ENCODE results near the gene C16orf92.

The C16orf92 gene

DNA sequence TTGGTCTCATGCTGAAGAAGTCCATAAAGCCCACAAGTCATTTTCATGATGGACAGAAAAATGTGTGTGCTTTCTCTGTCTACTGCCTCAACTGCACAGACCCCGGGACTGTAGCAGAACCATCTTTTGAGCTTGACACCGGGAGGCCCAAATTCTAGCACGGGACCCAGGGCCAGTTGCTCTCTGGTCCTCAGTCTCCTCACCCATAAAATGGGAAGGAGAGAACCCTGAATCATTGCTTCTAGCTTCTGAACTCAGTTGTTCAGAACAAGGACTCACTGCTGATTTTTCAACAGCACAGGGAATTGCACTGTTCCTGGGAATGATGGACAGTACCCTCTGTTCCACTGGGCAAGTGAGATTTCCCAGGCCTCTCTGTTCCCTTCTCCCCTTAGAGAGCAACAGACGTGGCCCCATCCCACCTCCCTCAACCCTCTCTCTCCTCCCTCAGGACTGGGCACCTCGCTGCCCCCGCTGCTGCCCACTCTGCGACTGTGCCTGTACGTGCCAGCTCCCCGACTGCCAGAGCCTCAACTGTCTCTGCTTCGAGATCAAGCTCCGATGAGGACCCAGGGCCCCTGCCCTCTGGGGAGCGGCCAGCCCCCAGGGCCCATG lies 40.4 kb downstream of the C16orf92 start:
- no peak for DNase-seq

- DNase-seq = peak; percentile 83
Measured at GRCh38 chr16:30063893-30064728, 41.1 kb downstream of the C16orf92 start.

DNA sequence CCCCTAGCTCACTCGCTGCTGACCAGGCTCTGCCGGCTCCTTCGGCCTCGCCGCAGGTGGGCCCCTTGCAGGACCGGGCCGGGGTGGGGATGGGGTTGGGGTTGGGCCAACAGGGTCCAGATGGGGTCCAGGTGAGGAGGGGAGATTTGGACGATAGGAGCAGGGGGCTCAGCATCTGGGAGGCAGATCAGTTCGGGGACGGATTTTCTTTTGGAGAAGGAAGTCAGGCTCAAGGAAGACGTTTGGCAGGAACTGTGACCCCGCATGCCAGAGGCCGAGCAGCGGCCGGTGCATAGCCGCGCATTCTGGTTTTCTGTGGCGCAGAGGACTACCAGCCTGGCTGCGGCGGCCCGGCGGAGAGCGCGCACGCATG lies 41.7 kb downstream of the C16orf92 start:
- no peak for DNase-seq

- DNase-seq = peak; percentile 98
Measured at GRCh38 chr16:30065102-30065942, 42.3 kb downstream of the C16orf92 start, which contains the start of gene ALDOA. Gene ALDOA, plus strand, starts transcription at chr16:30065760. Its CDS starts 1,138 bp downstream, at chr16:30066898.

- DNase-seq = peak; percentile 80
Measured at GRCh38 chr16:30065943-30066760, 43.2 kb downstream of the C16orf92 start.

DNA sequence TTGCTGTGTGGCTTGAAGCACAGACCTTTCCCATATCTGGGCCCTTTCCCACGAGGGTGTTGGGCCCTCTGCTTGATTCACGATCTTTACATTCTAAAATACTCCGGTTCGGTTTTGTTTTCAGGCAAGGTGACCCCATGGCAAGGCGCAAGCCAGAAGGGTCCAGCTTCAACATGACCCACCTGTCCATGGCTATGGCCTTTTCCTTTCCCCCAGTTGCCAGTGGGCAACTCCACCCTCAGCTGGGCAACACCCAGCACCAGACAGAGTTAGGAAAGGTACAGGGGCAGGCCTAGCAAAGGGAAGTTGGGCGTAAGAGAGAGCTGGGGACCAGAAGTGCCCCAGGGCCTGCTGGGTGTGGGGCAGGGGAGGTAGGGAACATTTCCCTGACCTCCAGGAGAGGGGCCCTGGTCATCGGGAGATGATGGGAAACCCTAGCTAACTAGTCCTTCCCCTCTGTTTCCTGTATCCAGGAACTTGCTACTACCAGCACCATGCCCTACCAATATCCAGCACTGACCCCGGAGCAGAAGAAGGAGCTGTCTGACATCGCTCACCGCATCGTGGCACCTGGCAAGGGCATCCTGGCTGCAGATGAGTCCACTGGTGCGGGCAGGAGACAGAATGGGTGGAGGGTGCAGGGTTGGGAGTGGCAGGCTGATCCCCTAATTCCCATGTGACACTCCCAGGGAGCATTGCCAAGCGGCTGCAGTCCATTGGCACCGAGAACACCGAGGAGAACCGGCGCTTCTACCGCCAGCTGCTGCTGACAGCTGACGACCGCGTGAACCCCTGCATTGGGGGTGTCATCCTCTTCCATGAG lies 44.0 kb downstream of the C16orf92 start:
- no peak for DNase-seq

DNA sequence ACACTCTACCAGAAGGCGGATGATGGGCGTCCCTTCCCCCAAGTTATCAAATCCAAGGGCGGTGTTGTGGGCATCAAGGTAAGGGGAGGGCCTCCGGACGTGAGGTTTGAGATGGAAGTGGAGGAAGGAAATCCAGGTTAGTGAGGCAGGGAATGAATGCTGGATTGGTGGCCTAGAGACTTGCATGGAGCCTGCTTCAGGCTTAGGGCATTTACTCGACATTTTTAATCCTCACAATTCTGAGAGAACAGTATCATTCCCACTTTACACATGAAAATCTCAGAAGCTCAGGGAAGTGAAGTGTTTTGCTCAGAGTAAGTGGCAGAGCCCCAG lies 44.6 kb downstream of the C16orf92 start:
- DNase-seq = no peak

DNA sequence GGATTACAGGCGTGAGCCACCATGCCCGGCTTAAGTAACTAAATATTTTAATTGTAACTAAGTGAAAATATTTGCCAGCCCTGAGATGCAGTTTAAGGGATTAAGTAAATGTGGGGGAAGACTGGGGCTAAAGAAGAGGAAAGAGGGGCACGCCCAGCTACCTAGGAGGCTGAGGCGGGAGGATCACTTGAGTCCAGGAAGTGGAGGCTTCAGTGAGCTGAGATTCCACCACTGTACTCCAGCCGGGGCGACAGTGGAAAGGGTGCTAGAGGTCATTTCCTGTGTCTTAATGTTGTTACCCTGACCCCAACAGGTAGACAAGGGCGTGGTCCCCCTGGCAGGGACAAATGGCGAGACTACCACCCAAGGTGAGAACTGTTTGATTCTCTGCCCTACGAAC lies 45.3 kb downstream of the C16orf92 start:
- no peak for DNase-seq

DNA sequence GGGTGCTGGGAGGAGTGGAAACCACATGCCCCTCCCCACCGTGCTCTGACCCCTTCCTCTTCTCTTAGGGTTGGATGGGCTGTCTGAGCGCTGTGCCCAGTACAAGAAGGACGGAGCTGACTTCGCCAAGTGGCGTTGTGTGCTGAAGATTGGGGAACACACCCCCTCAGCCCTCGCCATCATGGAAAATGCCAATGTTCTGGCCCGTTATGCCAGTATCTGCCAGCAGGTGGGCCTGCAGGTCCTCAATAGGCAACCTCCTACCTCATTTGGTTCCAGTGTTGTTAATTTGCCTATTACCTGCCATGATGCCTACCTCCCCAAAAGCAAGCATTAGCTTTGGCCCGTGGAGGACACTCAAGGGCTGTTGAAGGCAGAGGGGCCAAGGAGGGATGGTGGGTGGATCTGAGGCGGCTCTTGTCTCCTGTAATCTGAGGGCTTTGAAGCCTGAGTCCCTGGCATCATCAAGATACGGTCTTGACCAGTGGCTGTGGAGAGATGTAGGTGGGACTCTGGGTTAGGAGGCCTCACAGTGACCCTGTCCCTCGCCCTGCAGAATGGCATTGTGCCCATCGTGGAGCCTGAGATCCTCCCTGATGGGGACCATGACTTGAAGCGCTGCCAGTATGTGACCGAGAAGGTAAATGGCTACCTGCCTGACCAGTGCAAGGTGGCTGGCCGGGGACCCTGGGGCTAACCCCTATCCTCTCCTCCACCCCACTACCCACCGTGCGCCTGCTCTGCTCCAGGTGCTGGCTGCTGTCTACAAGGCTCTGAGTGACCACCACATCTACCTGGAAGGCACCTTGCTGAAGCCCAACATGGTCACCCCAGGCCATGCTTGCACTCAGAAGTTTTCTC lies 46.0 kb downstream of the C16orf92 start:
- DNase-seq = peak; percentile 76

GRCh38 chr16:30069611-30070462 lies 46.8 kb downstream of the C16orf92 start:
- DNase-seq = no peak

- no peak for DNase-seq
Measured at GRCh38 chr16:30070490-30070889, 47.5 kb downstream of the C16orf92 start.
